Mucosa of stomach (tissue), 1 donor: ENCODE results near the gene MIS12.

Source experiments
- H3K27me3 ChIP-seq: one replicate; pipeline ENCODE4 v1.7.0; 2013; ENCODE audit warnings: mild to moderate bottlenecking, low read length; ENCODE audit not compliant: control insufficient read depth, insufficient read depth
- H3K36me3 ChIP-seq: one replicate; pipeline ENCODE4 v1.7.0; 2013; ENCODE audit warnings: low read length; ENCODE audit not compliant: control insufficient read depth, insufficient read depth
- H3K4me1 ChIP-seq: one replicate; pipeline ENCODE4 v1.7.0; 2013; ENCODE audit warnings: mild to moderate bottlenecking, low read length; ENCODE audit not compliant: control insufficient read depth, insufficient read depth
- H3K4me3 ChIP-seq: one replicate; pipeline ENCODE4 v1.7.0; 2013; ENCODE audit warnings: low read length
- H3K9ac ChIP-seq: one replicate; pipeline ENCODE4 v1.7.0; 2013; ENCODE audit warnings: mild to moderate bottlenecking, low read length, moderate library complexity
- H3K9me3 ChIP-seq: one replicate; pipeline ENCODE4 v1.7.0; 2013; ENCODE audit warnings: mild to moderate bottlenecking, low read length, moderate library complexity; ENCODE audit not compliant: control insufficient read depth
- donor health status: Pancreatic carcinoma.

The MIS12 gene

DNA sequence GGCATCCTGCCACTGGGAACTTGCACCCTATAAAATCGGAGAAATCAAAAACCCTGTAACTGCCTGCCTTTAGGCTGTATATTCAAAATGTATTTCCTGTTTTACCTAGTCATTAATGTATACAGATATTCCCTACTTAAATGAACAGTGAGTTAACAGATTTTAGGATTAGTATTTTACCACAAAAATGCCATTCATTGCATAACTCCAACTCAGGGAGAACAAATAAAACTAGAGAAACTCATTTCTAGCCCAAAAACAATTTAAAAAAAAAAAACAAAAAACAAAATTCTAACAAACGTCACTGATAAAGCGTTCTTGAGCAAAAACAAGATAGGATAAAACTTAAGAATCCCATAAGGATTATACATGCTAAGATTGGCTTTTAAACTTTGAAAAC is 13.9 kb upstream of the MIS12 start:
- Histone ChIP-seq H3K4me3 (no peak overlapping the region), H3K27me3 (no peaks in the 10 kb centered on the region), H3K9ac (no peak overlapping the region), H3K4me1 (peaks cover 4% of the 10 kb centered on the region), H3K36me3 (peaks cover 4% of the 10 kb centered on the region), H3K9me3 (no peaks in the 10 kb centered on the region)

DNA sequence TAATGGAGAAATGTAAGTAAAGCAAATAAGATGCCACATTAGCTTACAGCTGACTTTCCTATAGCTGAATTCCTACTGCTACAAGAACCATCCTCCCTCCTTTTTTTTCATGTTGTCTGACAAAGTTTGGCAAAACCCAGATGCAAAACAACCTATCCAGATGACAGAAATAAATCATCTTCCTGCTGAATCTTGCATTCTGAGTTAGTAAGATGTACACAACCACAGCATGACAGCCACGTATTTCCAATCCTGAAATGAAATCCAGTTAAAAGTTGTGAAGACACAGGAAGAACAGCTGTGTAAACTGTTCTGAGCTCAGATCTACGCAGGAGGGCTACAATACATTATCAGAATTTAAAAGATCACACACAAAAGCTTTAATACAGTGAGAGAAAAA is 12.5 kb upstream of the MIS12 start:
- peaks cover 10% of the 10 kb centered on the region for H3K36me3 ChIP-seq
- H3K9me3 ChIP-seq, result no peaks in the 10 kb centered on the region
- no peaks in the 10 kb centered on the region for H3K27me3 ChIP-seq
- no peaks in the 10 kb centered on the region for H3K4me1 ChIP-seq
- no peak overlapping the region for H3K4me3 ChIP-seq
- H3K9ac ChIP-seq, result no peak overlapping the region

DNA sequence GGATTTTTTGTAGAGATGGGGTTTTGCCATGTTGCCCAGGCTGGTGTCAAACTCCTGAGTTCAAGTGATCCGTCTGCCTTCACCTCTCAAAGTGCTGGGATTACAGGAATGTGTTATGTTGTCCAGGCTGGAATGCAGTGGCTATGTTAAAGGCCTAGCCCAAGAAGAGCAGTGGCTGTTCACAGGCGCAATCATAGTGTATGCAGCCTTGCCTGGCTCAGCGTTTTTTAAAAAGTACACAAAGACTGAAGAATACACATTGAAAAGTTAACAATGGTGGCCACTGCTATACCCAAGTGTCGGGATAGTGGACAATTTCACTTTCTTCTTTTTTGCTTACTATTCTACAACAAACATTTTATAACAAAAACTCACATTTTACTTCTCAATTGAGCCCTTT is 7.4 kb upstream of the MIS12 start:
- no peaks in the 10 kb centered on the region for H3K4me1 ChIP-seq
- peaks cover 14% of the 10 kb centered on the region for H3K36me3 ChIP-seq
- no peaks in the 10 kb centered on the region for H3K27me3 ChIP-seq
- H3K4me3 ChIP-seq, result no peak overlapping the region
- H3K9me3 ChIP-seq, result no peaks in the 10 kb centered on the region
- no peak overlapping the region for H3K9ac ChIP-seq

DNA sequence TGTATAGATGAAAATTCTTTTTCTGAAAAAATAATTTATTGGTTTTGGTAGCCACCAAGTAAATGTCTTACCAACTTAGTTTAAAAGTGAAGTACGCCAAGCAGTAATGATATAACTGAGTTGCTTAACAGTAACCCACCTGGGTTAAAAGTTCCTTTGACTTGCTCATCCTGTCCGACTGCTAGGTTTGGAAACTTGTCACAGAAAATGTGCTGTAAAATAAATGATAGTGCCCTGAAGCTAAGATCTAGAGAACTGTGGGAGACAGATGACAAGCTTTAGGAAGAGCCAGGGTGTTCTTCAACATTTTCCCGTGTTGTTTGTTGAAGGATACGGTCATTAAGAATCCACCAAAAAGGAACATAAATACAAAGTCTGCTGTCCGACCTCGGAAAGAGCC is 5.4 kb upstream of the MIS12 start:
- Histone ChIP-seq H3K4me1 (peaks cover 7% of the 10 kb centered on the region), H3K9ac (no peak overlapping the region), H3K36me3 (peaks cover 14% of the 10 kb centered on the region), H3K4me3 (no peak overlapping the region), H3K9me3 (no peaks in the 10 kb centered on the region), H3K27me3 (no peaks in the 10 kb centered on the region)

DNA sequence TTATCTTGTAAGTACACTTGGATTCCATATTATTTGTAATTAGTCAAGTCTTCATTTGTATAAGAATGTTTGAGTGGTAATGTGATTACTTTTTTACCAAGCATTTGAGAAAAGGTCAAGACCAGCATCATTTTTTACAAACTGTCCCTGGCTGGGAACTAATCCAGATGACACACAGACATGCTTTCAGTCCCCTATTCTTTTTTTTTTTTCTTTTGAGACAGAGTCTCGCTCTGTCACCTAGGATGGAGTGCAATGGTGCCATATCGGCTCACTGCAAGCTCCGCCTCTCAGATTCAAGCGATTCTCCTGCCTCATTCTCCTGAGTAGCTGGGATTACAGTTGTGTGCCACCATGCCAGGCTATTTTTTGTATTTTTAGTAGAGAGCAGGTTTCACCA is 4.9 kb upstream of the MIS12 start:
- peaks cover 14% of the 10 kb centered on the region for H3K36me3 ChIP-seq
- H3K4me1 ChIP-seq, result peaks cover 7% of the 10 kb centered on the region
- H3K4me3 ChIP-seq, result no peak overlapping the region
- H3K27me3 ChIP-seq, result no peaks in the 10 kb centered on the region
- no peak overlapping the region for H3K9ac ChIP-seq
- no peaks in the 10 kb centered on the region for H3K9me3 ChIP-seq

DNA sequence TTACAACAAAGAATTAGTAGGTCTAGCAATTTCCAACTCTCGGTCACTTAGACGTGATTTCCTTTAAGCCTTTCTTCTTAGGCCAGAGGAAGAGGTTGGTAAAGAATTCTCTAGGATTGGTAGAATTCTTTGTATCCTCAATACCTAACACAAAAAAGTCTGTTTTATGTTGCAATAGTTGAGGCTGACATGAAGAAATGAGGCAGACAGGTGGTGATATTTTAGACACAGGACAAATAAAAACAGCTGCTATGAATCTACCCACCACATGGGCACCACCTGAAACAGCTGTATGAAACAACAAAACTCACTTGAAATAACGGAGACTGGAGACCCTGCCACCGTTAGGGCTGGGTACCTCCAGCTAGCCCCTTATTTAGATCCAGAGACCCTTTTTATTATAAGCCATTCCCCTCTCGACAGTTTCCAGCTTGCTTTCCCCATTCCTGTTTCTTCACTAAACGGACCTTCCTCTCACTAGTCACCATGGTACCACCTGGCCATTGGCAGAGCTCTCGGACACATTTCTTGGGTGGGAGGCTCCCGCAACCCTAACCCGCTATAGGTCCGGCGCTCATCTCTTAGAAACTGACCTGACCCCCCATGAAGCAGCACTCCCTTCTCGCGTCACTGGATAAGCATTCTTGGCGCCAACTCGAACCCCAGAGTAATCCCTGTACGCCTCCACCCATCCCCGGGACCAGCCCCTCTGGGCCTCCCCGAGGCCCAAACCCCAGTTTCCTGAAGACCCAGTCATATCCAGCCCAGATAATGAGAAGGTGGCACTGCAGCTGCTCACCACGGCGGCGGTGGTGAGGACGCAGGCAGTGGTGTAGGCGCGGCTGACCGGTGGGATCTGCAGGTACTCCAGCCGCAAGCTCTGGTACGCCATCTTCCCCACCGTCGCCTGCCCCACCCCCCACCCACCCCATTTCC is 828 bp upstream of the MIS12 start, which contains the start of gene DERL2:
Gene DERL2 (minus strand): TSS at position 909 of the 936 bp plus-strand sequence. CDS start 17 bp downstream, at position 892.
- Histone ChIP-seq H3K27me3 (no peaks in the 10 kb centered on the region), H3K9me3 (no peaks in the 10 kb centered on the region), H3K36me3 (no peaks in the 10 kb centered on the region), H3K4me3 (peak within 1 kb of the TSS; percentile 97), H3K4me1 (peaks cover 7% of the 10 kb centered on the region), H3K9ac (peak within 1 kb of the TSS; percentile 96)

DNA sequence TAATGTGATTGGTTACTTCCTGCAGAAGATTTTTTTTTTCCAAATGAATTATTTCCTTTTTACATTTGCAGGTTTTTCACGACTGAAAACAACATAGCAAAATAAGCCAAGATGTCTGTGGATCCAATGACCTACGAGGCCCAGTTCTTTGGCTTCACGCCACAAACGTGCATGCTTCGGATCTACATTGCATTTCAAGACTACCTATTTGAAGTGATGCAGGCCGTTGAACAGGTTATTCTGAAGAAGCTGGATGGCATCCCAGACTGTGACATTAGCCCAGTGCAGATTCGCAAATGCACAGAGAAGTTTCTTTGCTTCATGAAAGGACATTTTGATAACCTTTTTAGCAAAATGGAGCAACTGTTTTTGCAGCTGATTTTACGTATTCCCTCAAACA is 2.4 kb downstream of the MIS12 start:
- Histone ChIP-seq H3K4me3 (no peak overlapping the region), H3K36me3 (no peaks in the 10 kb centered on the region), H3K9ac (no peak overlapping the region), H3K9me3 (no peaks in the 10 kb centered on the region), H3K27me3 (no peaks in the 10 kb centered on the region), H3K4me1 (peaks cover 7% of the 10 kb centered on the region)

DNA sequence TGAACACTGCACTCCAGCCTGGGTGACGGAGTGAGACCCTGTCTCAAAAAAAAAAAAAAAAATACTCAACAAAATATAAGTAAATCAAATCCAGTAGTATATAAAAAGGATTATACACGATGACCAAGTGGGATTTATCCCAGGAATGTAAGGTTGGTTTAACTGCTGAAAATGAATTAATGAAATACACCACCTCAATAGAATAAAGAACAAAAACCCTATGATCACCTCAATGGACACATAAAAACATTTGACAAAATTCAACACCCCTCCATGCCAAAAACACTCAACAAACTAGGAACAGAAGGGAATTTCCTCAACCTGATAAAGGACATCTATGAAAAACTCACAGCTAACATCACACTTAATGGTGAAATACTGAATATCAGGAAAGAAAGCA is 6.6 kb downstream of the MIS12 start:
- no peaks in the 10 kb centered on the region for H3K27me3 ChIP-seq
- no peaks in the 10 kb centered on the region for H3K36me3 ChIP-seq
- no peak overlapping the region for H3K9ac ChIP-seq
- no peaks in the 10 kb centered on the region for H3K4me1 ChIP-seq
- H3K4me3 ChIP-seq, result no peak overlapping the region
- no peaks in the 10 kb centered on the region for H3K9me3 ChIP-seq

DNA sequence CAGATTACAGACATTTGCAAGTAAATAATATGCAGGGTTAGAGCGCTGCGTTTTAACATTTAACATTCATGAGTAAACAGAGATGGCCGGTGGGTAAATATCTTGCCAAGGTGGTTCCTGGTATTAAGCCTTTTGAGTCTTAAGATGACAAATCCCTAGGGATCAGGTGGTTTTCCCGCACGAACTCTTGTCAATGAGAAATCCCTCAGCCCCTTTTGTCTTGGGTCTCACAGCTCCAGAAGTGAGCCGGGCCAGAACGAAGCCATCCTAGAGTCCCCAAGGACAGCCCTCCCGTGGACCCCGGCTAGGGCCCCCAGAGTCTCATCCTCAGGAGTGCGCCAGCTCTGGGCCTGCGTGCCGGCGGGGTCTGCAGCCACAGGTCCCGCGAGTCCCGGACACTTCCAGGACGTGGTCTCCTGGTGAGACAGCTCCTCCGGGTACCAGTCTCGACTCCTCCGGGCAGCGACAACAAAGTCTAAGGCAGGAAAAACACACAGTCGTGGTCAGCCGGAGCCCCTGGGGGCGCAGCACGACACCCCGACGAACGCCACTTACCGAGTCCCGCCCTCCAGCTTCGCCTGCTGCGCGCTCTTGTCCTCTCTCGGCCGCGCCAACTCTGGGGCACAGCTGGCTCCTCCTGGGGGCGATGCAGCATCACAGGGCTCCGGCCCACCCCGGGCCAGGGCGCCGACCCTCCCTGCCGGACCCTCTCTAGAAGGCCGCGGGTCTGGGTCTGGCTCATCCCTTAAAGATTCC is 13.3 kb downstream of the MIS12 start:
- H3K36me3 ChIP-seq, result no peaks in the 10 kb centered on the region
- no peak overlapping the region for H3K4me3 ChIP-seq
- no peaks in the 10 kb centered on the region for H3K4me1 ChIP-seq
- H3K27me3 ChIP-seq, result peaks cover 24% of the 10 kb centered on the region
- H3K9me3 ChIP-seq, result no peaks in the 10 kb centered on the region
- H3K9ac ChIP-seq, result peak overlapping the region; percentile 59

DNA sequence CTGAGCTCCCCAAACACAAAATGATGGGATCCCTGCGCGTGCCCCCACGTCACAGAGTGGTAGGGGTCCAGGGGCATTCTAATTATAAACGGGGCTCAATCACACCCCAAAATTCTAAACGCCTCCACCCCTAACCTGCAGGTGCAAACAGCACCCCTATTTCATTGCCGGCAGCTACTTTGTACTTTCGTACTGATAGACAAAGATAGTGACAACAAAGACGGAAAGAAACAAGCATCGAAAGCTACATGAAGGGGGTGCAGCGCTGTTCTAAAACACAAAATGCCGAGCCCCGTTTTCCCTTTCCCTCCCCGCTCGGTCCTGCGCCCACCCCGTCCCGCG is 13.9 kb downstream of the MIS12 start:
- Histone ChIP-seq H3K27me3 (peaks cover 24% of the 10 kb centered on the region), H3K9ac (peak overlapping the region; percentile 59), H3K4me3 (no peak overlapping the region), H3K36me3 (no peaks in the 10 kb centered on the region), H3K9me3 (no peaks in the 10 kb centered on the region), H3K4me1 (no peaks in the 10 kb centered on the region)

DNA sequence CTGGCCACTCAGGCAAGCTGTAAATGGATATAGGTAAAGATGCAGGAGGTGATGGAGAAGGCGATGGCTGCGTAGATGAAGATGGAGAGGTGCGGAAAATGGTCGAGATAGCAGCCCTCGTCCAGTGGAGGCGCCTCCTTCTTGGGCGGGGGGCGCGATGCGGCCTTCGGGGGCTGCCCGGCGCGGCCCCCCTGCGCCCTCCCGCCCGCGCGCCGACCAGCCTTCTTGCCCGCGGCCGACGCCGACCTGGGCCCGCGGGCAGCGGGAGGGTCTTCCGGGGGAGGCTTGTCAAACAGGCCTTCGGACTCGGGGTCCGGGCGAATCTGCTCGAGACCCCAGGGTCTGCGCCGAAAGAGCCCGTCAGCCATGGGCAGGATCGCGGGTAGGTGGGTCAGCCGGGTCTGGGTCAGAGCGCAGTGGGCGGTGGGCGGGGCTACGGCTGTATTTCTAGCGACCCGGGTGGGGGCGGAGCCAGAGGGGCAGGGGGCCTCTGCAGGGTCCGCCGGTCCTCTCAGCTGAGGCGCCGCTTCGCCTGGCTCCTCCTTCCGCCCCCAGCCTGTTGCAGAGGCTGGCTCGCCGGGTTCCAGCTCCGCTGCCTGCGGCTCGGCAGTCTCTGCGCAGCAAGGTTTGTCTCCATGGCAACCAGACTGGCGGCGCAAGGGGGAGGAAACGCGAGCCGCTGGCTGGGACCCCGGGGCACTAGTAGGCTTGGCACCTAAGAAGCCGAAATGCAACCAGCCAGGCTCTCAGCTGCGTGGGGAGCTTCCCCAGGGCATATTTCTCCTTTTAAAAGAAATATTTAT is 14.4 kb downstream of the MIS12 start:
- no peaks in the 10 kb centered on the region for H3K9me3 ChIP-seq
- H3K9ac ChIP-seq, result peak overlapping the region; percentile 59

DNA sequence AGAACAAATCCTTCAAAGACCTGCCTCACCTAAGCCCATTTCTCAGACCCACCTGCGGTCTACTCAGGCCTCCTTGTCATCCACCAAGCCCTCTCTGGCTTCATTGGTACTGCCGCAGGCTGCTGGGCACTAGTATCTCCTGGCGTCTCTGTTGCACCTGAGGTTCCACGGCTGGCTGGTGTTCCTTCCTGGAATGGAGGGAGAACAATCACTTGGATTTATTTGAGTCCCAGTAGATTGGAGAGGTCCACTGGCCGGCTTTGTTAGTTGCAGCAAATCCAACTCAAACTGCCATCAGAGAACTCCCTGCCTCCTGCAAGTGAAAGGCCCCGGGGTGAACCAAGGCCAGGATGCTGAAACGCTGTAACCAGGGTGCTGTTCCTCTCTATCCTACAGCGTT is 15.3 kb downstream of the MIS12 start:
- peaks cover 24% of the 10 kb centered on the region for H3K27me3 ChIP-seq
- no peaks in the 10 kb centered on the region for H3K4me1 ChIP-seq
- no peak overlapping the region for H3K9ac ChIP-seq
- no peaks in the 10 kb centered on the region for H3K9me3 ChIP-seq
- no peak overlapping the region for H3K4me3 ChIP-seq
- H3K36me3 ChIP-seq, result no peaks in the 10 kb centered on the region

More for the DNA sequence above, 14.4 kb downstream of the MIS12 start:
- H3K4me3 ChIP-seq, result no peak overlapping the region
- H3K27me3 ChIP-seq, result peaks cover 24% of the 10 kb centered on the region
- H3K36me3 ChIP-seq, result no peaks in the 10 kb centered on the region
- H3K4me1 ChIP-seq, result no peaks in the 10 kb centered on the region
